GM21515 (cell line): Measurements from ENCODE around the gene ATOSB.
A peak's percentile ranks its signal among the peaks of the same experiment; 100 is the strongest.

Source experiments
- ATAC-seq: cut with Tn5 transposase; IDR thresholded peaks from one replicate; pipeline ENCODE4 v1.9.1; 2021; ENCODE audit not compliant: unreplicated experiment

The ATOSB gene

DNA sequence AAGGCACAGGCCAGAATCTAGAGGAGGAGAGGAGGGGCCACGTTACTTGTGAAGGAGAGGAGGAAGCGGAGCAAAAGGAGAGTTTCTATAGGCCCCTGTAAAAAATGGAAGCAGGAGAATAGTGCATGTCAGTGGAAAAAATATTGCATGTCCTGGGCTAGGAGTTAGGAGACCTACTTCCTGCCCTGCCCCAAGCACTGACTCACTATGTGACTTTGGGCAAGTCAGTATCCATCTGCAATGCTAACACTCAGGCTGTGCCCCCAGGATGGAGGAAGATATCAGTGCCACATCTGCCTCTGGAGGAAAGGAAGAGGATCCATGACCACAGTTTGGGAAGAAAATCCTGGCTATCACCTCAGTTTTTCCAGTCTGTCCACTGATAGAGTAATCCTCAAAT, 26.2 kb downstream of the ATOSB start:
- ATAC-seq, result no peak

DNA sequence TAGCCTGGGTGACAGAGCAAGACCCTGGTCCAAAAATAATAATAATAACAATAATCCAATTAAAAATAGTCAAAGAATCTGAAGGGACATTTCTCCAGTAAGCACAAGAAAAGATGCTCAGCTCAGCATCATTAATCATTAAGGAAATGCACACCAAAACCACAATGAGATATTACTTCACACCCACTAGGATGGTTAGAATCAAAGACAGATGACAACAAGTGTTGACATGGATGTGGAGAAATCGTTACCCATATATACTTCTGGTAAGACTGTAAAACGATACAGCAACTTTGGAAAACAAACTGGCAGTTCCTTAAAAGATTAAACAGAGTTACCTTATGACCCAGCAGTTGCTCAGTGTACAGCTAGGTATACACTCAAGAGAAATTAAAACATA, 30.6 kb downstream of the ATOSB start:
- no peak for ATAC-seq

DNA sequence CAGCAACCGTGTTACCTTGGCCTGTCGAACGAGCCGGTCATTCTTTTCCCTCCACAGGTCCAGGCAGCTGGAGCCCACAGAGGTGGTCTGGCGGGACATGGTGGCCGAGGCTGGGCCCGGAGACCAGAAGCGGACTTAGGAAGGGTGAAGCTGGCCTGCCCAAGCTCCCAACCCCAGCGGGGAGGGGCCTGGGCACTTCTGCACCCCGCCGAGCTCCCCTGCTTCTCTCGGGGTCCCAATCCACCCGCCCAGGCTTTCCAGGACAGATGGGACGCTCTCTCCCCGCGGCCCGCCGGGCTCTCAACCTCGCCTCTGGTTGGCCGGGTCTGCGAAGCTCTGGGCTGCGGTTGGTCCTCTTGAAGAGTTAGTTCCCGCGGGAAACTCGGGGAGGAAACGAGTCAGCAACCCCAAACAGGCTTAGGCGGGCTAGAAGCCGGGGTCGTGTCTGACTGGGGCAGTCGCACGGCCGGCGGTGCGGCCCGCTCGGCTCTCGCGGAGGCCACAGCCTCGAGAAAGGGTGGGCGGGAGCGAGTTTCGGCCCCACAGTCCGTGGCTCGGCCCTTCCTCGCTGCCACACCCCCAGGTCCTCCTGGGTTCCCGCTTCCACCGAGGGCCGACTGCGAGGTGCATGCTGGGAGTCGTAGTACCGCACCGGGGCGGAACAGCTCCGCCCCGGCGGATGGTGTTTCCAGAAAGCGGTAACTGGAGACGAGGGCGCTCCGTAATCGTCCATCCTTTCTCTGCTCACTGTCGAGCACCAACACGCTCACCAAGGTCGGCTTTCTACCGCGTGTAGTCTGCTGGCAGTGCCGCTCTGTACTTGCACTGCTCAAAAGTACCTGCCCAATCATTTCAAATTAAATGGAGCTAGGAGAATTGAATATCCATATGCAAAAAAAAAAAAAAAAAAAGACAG, 36.0 kb downstream of the ATOSB start, which contains the start of gene FANCG:
TSS of gene FANCG (minus strand) at position 517 of the 916 bp plus-strand sequence. CDS start at position 99, 418 bp downstream.
- ATAC-seq, result peak; percentile 83

DNA sequence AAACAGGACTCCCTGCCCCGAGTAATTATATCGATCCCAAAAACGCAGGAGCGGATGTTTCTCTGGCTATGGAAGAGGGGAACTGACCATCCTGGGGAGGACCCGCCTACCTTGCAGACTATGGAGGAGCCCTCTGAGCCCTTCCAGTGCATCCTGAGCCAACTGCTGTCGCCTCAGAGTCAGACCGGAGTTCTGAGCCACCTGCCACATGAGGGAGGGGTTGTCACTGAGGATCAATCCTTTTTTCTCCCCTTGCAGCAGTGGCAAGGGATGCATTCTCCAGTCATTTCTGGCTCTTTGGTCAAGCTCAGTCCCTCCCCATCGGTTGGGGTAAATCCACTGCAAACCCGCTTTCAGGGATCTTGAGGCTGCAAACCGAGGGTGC, 36.6 kb downstream of the ATOSB start:
- no peak for ATAC-seq

DNA sequence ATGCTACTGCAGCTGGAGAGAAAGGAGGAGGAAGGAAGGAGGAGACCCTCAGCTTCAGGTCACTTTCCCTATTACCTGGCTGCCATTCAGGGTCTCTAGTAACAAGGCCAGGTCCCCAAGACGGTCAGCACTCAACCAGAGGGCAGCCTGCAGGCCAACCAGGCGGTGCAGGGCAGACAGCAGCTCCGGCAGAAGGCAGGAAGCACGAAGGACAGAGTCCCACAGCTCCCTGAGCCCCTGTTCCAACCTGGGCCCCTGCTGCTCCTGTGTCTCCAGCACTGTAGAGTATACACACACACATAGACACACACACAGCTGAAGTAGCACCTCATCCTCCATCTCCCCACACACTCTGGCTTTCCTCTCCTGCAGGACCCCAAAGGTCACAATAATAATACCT, 37.6 kb downstream of the ATOSB start:
- ATAC-seq, result no peak

DNA sequence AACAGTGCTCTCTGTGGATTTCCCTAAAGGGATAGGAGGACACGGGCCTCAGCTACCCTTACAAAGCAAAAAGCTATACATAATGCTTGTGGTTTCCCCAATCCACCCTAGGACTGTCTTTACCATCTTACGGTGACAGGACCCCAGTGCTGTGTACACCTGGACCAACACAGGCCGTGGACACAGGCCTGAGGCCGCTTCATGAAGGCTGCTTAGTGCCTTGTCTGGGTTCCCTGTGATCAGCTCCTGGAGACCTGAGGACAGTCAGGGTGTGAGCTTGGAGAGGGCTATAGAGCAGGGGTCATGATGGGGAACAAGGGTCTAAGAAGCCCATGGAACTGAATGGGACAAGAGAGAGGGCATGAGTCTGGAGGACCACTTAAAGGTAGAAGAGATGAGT, 38.8 kb downstream of the ATOSB start:
- ATAC-seq, result no peak

DNA sequence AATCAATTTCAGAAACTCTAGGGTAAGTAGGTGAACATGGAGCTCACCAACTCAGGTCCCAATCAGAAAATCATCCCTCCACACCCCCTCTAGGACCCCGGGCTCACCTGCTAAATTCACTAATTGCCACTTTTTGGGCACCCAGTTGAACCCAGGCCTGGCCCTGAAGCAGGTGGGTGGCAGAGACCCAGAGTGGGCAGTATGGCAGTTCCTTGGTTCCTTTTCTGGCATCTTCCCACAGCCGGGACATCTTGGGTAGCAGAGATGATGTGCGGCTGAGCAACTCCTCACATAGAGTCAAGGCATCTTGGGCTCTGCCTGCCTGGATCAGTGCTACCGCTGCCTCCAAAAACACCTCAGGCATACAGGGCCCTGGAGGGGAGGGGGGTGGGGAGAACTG, 40.3 kb downstream of the ATOSB start:
- no peak for ATAC-seq

DNA sequence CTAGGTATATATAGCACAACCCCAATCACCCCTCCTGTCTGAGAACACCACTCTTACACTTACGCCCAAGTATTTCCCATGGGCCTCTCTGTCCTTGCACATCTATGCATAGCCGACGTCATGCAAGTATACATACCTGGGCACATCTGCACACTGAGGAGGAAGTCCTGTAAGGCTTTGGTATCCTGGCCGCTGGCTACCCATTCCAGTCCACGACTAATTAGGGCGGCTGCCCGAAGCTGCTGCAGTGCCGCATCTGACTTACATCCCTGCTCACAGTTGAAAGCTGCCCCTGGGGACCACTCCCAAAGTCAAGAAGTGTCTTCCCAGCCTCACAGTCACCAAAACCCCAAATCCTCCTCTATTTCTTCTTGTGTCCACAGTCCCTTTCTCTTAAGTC, 40.9 kb downstream of the ATOSB start:
- no peak for ATAC-seq

GRCh38 chr9:35074141-35074540, 41.5 kb downstream of the ATOSB start:
- ATAC-seq, result no peak

DNA sequence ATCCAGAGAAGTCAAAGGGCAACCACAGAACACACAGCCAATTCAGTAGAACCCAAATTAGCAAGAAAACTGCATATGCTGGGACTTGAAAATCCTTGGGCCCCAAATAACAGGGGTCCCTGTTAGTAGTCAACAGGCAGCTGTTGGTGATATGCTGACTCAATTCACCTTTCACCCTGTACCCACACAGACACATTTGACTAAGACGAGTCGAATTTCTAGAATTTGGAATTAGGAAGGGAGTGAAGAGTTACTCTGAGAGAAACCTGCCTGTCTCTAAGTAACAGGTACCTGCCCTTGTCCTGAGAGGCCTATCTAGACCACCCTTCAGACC, 42.4 kb downstream of the ATOSB start:
- no peak for ATAC-seq

GRCh38 chr9:35072461-35073278, 43.0 kb downstream of the ATOSB start, which contains the start of gene VCP:
Gene VCP (minus strand): TSS chr9:35072625. CDS start chr9:35072353, 272 bp downstream.
- ATAC-seq, result peak; percentile 86

DNA sequence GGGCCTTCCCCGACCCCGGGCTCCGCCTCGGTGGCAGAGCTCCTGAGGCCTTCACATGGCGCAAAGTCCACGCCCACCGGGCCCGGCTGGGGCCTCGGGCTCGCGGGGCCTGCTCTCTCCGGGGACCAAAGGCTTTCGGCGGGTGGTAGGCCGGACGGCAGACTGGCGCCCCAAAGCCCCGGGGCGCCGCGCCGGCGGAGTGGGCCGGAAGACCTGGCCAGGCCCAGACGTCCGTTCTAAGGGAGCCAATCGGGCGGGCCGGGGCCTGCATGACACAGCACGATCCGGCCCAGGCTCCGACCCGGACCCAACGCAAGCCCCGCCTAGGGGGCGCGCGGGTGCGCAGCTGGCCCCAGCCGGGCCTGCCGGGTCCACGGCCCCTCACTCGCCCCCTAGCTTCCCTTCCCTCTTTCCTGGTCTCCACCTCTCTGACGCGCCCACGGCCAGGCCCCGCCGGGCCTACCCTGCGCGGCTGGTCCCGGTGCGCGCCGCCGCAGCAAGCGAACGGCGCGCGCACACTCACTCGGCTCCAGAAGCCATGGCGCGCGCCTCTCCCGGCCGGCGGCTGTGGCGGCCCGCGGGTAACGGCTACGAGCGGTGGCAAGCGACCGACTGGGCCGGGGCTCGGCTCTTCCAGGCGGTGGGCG, 43.7 kb downstream of the ATOSB start:
- ATAC-seq, result peak; percentile 54

DNA sequence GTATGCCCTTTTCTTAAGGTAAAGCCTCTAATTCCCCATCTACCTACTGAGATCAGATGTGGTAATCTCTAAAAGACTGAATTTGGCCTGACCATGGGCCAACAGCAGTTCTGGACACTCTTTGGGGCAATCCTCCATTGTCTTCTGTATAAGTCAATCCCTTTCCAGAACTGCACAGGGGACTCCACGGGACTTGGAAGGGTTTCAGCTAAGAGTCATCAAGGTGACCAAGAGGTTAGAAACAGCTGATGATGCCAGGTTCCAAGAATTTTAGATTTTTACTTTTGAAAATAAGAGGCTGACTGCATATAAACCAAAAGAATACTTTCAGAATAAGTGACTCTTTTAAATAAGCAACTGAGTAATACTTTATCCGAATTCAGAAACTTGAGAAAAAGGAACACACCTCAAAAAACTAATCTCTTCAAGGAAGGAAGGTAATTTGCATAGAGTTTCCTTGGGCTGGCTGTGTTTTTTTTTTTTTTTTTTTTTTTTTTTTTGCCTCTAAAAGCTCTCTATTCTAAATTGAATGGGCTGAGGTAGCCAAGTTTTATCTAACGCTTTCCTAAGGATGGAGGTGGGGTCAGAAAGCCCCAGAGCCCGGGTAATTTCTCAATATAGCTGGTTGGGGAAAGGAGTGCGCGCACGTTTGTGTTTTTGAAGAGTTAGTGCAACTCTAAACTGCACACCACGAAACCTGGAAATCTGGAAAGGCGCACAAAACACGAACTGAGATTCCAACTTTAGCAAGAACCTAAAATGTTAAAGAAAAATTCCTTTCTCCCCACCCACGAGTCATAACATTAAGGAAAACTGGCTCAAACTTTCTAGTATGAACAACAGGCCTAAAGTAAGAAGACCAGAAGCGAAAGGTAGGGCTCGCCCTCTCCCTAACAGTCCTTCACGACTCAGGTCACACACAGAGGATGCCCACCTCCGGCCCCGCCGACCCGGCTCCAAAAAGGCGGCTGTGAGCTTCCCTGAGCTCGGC, 44.5 kb downstream of the ATOSB start:
- ATAC-seq, result no peak

GRCh38 chr9:35069020-35069419, 46.6 kb downstream of the ATOSB start:
- no peak for ATAC-seq

DNA sequence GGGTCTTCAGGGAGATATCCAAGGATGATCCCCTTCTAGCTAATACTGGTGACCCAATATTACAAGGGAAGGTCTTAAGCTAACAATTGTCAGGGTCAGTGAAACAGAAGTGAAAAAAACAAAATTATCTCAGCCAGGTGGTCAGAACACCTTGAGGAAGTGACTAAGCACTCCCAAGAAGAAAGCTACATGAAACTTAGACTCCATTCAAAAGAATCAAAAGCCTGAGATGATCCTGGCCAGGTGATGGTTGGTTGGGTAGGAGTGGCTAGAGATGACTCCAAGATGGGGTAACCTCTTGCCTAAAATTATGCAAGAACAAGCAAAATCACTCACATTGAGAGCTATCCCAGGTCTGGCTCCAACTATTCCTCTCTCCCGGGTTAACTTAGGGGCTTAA, 48.6 kb downstream of the ATOSB start:
- ATAC-seq, result no peak

DNA sequence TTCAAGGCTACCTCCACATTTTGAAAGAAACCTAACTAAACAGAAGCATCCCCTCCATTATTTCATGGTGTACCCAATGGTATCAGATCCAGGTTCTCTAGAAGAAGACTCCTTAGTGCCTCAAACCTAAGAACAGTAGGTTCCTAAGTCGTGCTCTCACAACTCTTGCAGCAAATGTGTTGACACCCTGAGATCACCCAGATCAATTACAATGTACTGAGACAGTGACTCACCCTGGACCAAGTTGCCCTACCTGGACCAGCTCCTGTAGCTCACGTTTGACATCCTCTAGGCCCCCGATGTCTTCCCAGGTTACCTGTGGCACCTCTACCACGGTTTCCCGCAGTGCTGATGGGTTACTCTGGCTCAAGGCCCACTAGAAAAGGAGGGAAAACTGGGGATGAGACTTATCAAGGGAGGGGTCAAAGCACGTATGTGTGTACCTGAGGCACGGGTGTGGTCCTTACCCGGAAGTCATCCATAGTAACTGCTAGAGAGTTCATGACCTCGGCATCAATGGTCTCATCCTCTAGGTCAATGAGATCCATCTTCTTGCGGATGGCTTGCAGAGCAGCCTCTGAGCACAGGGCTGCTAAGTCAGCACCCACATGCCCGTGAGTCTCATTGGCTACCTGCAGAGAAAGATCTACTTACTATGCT, 55.0 kb downstream of the ATOSB start:
- no peak for ATAC-seq

DNA sequence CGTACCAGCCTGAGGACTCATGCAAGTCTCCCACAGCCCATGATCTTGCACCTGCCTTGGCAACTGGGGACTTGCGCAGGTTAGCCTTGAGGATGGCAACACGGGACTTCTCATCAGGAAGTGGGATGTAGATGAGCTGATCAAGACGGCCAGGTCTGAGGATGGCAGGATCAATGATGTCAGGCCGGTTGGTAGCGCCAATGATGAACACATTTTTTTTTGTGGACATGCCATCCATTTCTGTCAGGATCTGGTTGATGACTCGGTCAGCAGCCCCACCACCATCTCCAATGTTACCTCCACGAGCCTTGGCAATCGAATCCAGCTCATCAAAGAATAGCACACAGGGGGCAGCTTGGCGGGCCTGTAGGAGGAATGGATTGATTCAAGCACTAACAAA, 56.2 kb downstream of the ATOSB start:
- ATAC-seq, result no peak

DNA sequence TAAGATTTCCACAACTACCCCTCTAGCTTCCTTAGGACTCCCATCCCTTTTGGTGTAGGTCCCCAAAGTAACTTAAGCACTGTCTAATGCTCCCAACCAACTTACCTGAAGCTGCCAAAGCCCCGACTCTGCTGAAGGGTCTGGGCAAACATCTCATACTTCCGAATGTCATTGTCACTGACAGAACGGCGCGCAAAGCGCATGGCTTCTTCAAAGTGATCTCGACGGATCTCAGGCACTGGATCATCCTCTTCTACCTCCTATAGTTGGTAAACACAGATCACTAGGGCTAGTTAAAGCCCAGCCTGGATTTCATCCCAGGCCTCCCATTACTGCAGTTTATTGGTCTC, 58.4 kb downstream of the ATOSB start:
- ATAC-seq, result no peak

GRCh38 chr9:35056571-35057270, 58.9 kb downstream of the ATOSB start:
- ATAC-seq, result no peak
